Mesenchymal stem cell (in vitro differentiated cells and primary cell): Measurements from ENCODE around the gene ZNF620.
"Not testable (repeated sequence)": the region's sequence is repeated elsewhere in the genome, so short reads cannot be mapped to it uniquely, and the experiment has no call there.

Experiments used
- DNase-seq: peaks from one replicate; pipeline ENCODE4 v3.0.0-alpha.2; 2013
- H2AFZ ChIP-seq: one replicate; pipeline ENCODE4 v1.6.1; 2013; ENCODE audit warnings: low read depth, mild to moderate bottlenecking, control low read depth, inconsistent platforms, low read length, moderate library complexity
- H2AK5ac ChIP-seq: 2 replicates; pipeline ENCODE4 v1.6.1; 2013; ENCODE audit warnings: low read length, moderate library complexity, mild to moderate bottlenecking, inconsistent platforms; ENCODE audit not compliant: severe bottlenecking
- H2BK120ac ChIP-seq: one replicate; pipeline ENCODE4 v1.6.1; 2013; ENCODE audit warnings: low read depth, mild to moderate bottlenecking, inconsistent platforms, low read length, moderate library complexity
- H2BK12ac ChIP-seq, 2 experiments: one replicate each; pipeline ENCODE4 v1.6.1; 2013; ENCODE audit warnings: inconsistent platforms in 2 of 2, low read length in 2 of 2, mild to moderate bottlenecking in 2 of 2, moderate library complexity in 2 of 2, control low read depth in 1 of 2
- H2BK15ac ChIP-seq: one replicate; pipeline ENCODE4 v1.6.1; 2013; ENCODE audit warnings: mild to moderate bottlenecking, low read depth, inconsistent platforms; ENCODE audit not compliant: poor library complexity, severe bottlenecking
- H2BK5ac ChIP-seq: 2 replicates; pipeline ENCODE4 v1.6.1; 2013; ENCODE audit warnings: low read depth, mild to moderate bottlenecking, low read length, control low read depth, inconsistent platforms; ENCODE audit not compliant: poor library complexity, severe bottlenecking
- H3K14ac ChIP-seq, 2 experiments: one replicate each; pipeline ENCODE4 v1.6.1; 2013; ENCODE audit warnings: inconsistent platforms in 2 of 2, low read length in 2 of 2, control low read depth in 1 of 2, mild to moderate bottlenecking in 1 of 2, moderate library complexity in 1 of 2
- H3K18ac ChIP-seq, 2 experiments: one replicate each; pipeline ENCODE4 v1.6.1; 2013; ENCODE audit warnings: inconsistent platforms in 2 of 2, low read length in 2 of 2, control low read depth in 1 of 2, low read depth in 1 of 2, mild to moderate bottlenecking in 1 of 2
- H3K23ac ChIP-seq, 2 experiments: one replicate each; pipeline ENCODE4 v1.6.1; 2013; ENCODE audit warnings: inconsistent platforms in 2 of 2, low read length in 2 of 2, mild to moderate bottlenecking in 2 of 2, moderate library complexity in 2 of 2, control low read depth in 1 of 2
- H3K27ac ChIP-seq: 2 replicates; pipeline ENCODE4 v1.5.1; 2013; ENCODE audit warnings: mild to moderate bottlenecking, moderate library complexity, low read length, control low read depth, inconsistent platforms; ENCODE audit not compliant: poor library complexity, severe bottlenecking
- H3K27me3 ChIP-seq, 2 experiments: 2 replicates each; pipeline versions ENCODE4 v1.6.1 to v1.7.0; 2013; ENCODE audit warnings: low read length in 2 of 2, mild to moderate bottlenecking in 2 of 2, moderate library complexity in 2 of 2, control low read depth in 1 of 2, inconsistent platforms in 1 of 2; ENCODE audit not compliant: control insufficient read depth in 1 of 2, insufficient read depth in 1 of 2
- H3K36me3 ChIP-seq, 2 experiments: 2 replicates each; pipeline versions ENCODE4 v1.6.1 to v1.7.0; 2013; ENCODE audit warnings: low read length in 2 of 2, control low read depth in 1 of 2, inconsistent platforms in 1 of 2, low read depth in 1 of 2, mild to moderate bottlenecking in 1 of 2; ENCODE audit not compliant: insufficient read depth in 2 of 2, control insufficient read depth in 1 of 2
- H3K4ac ChIP-seq, 2 experiments: one replicate each; pipeline ENCODE4 v1.6.1; 2013; ENCODE audit warnings: inconsistent platforms in 2 of 2, low read length in 2 of 2, mild to moderate bottlenecking in 2 of 2, moderate library complexity in 2 of 2, control low read depth in 1 of 2, low read depth in 1 of 2
- H3K4me1 ChIP-seq: 2 replicates; pipeline ENCODE4 v1.6.1; 2013; ENCODE audit warnings: low read depth, low read length, control low read depth; ENCODE audit not compliant: control insufficient read depth, insufficient read depth
- H3K4me2 ChIP-seq: 2 replicates; pipeline ENCODE4 v1.6.1; 2013; ENCODE audit warnings: low read length, mild to moderate bottlenecking, inconsistent platforms; ENCODE audit not compliant: poor library complexity, severe bottlenecking
- H3K4me3 ChIP-seq, 2 experiments: 2 replicates each; pipeline versions ENCODE4 v1.5.1 to v1.7.0; 2013; ENCODE audit warnings: low read length in 2 of 2, mild to moderate bottlenecking in 2 of 2, control low read depth in 1 of 2, low read depth in 1 of 2; ENCODE audit not compliant: insufficient read depth in 1 of 2
- H3K79me1 ChIP-seq: replicated peaks from 2 replicates; pipeline ENCODE4 v1.6.1; 2013; ENCODE audit warnings: mild to moderate bottlenecking, control low read depth, low read length, inconsistent platforms; ENCODE audit not compliant: poor library complexity, severe bottlenecking
- H3K9ac ChIP-seq: 2 replicates; pipeline ENCODE4 v1.7.0; 2013; ENCODE audit warnings: mild to moderate bottlenecking, low read length, moderate library complexity
- H3K9me3 ChIP-seq: 2 replicates; pipeline ENCODE4 v1.7.0; 2013; ENCODE audit warnings: mild to moderate bottlenecking, low read length; ENCODE audit not compliant: control insufficient read depth
- H4K8ac ChIP-seq: one replicate; pipeline ENCODE4 v1.6.1; 2013; ENCODE audit warnings: inconsistent platforms, mild to moderate bottlenecking, low read length, moderate library complexity
- H4K91ac ChIP-seq: one replicate; pipeline ENCODE4 v1.6.1; 2013; ENCODE audit warnings: mild to moderate bottlenecking, low read length, inconsistent platforms
- WGBS: methylation state at CpG from one replicate; pipeline ENCODE4 v1.1.7; 2013; ENCODE audit warnings: mixed read lengths; 5-methylcytosine and 5-hydroxymethylcytosine counted together

ZNF620 gene

DNA sequence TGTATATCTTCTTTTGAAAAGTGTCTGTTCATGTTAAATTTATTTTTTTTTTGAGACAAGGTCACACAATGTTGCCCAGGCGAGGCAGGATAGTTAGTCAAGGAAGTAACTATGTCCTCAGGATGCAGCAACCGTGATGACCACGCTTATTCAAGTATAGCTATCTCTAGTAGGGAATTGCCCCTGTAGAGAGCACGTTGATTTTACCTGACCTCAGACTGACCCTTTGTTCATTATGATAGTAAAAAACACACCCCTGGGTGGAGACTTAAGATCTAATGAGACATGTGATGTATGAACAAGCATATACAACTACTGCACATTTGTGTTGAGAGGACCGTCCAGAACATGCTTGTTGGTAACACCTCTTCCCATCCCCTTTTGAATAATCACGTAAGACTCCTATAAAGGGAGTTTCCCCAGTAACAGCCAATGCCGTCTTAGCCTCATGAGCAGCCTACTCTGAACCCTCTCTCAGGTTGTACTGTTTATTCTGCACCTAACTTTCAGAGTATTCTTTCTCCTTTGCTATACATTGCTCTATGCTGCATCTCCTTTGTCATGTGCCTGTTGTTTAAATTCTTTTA, 51.8 kb downstream of the ZNF620 start:
- Histone ChIP-seq H2BK12ac (no peak overlapping the region), H3K9me3 (no peaks in the 10 kb centered on the region), H4K8ac (no peak overlapping the region), H2BK120ac (no peak overlapping the region), H3K4me2 (no peak overlapping the region), H2BK15ac (no peak overlapping the region), H2BK5ac (no peak overlapping the region), H3K4me3 (no peak overlapping the region), H2AK5ac (no peak overlapping the region), H3K36me3 (no peaks in the 10 kb centered on the region), H3K27me3 (no peaks in the 10 kb centered on the region), H3K4ac (no peak overlapping the region), H3K9ac (no peak overlapping the region), H3K79me1 (no peaks in the 10 kb centered on the region), H3K27ac (no peak overlapping the region), H4K91ac (no peak overlapping the region), H2AFZ (no peak overlapping the region), H3K4me1 (no peaks in the 10 kb centered on the region), H3K14ac (no peak overlapping the region), H3K23ac (no peak overlapping the region), H3K18ac (no peak overlapping the region)
- DNase-seq: no peak
- 66% methylated on average over 4 of the region's 7 CpGs for WGBS

DNA sequence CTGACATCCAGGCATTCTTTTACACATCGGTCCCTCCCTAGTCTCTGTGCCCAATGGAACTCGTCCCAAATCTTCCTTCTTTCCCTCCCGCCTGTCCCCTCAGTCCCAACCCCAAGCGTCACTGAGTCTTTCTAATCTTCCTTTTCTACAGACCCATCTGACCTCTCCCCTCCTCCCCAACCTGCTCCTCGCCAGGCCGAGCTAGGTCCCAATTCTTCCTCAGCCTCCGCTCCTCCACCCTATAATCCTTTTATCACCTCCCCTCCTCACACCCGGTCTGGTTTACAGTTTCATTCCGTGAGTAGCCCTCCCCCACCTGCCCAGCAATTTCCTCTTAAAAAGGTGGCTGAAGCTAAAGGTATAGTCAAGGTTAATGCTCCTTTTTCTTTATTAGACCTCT, 56.6 kb downstream of the ZNF620 start:
- not testable (repeated sequence) for H3K4me2 ChIP-seq, H3K36me3 ChIP-seq, H3K79me1 ChIP-seq, H2BK12ac ChIP-seq, H3K27ac ChIP-seq, H3K4me1 ChIP-seq, H2BK5ac ChIP-seq, H3K9me3 ChIP-seq, H2AFZ ChIP-seq, H2BK120ac ChIP-seq, H2AK5ac ChIP-seq, H3K18ac ChIP-seq, DNase-seq, H3K4me3 ChIP-seq, H3K14ac ChIP-seq, H4K91ac ChIP-seq, H4K8ac ChIP-seq, H3K9ac ChIP-seq, H3K23ac ChIP-seq, H2BK15ac ChIP-seq, H3K4ac ChIP-seq, H3K27me3 ChIP-seq
- WGBS: 81% methylated on average over 7 of the region's 9 CpGs

DNA sequence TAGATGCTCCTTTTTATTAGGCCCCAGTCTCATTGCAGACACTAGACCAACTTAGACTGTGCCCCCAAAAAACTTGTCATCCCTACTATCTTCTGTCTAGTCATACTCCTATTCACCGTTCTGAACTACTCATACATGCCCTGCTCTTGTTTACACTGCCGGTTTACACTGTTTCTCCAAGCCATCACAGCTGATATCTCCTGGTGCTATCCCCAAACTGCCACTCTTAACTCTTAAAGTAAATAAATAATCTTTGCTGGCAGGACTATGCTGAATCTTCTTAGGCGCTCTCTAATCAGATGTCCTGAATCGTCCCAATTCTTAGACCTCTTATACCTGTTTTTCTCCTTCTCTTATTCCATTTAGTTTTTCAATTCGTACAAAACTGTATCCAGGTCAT, 59.8 kb downstream of the ZNF620 start:
- H3K4me3 ChIP-seq, H4K91ac ChIP-seq, H3K36me3 ChIP-seq, H4K8ac ChIP-seq, H3K14ac ChIP-seq, H3K27ac ChIP-seq, H3K23ac ChIP-seq, H2BK15ac ChIP-seq, H2BK120ac ChIP-seq, H3K4me1 ChIP-seq, DNase-seq, H3K79me1 ChIP-seq, H2BK5ac ChIP-seq, H2AK5ac ChIP-seq, H3K4ac ChIP-seq, H3K27me3 ChIP-seq, H3K18ac ChIP-seq, H3K9ac ChIP-seq, H3K9me3 ChIP-seq, H3K4me2 ChIP-seq, H2BK12ac ChIP-seq, H2AFZ ChIP-seq: not testable (repeated sequence)
- WGBS: 76% methylated on average over 5 of the region's 5 CpGs

DNA sequence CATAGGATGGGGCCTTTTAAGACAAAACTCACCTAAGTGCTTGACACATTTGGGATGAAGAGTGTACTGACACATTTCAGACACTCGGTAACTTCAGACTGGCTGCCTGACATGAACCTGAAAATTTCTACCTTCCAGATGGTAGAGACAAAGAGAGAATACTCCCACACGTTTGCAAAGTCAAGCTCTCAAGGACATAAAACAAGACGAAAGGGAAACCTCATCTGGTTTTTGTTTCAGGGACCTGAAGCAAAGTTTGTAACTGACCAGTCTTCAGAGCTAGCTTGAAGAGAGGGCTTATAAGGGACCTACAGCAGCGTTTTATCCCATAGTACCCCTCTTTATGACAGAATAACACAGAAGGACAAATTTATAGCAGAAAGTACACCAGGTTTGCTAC, 60.9 kb downstream of the ZNF620 start:
- H3K18ac ChIP-seq: no peak overlapping the region
- H2BK15ac ChIP-seq: no peak overlapping the region
- H3K4me2 ChIP-seq: no peak overlapping the region
- no peak overlapping the region for H4K91ac ChIP-seq
- no peak overlapping the region for H3K9ac ChIP-seq
- no peak overlapping the region for H3K27ac ChIP-seq
- no peaks in the 10 kb centered on the region for H3K4me1 ChIP-seq
- H3K4ac ChIP-seq: no peak overlapping the region
- peaks cover 0 to 4% of the 10 kb centered on the region in 2 experiments for H3K27me3 ChIP-seq
- H2AFZ ChIP-seq: no peak overlapping the region
- WGBS: 75% methylated on average over 3 of the region's 4 CpGs
- H2BK120ac ChIP-seq: no peak overlapping the region
- H3K4me3 ChIP-seq: no peak overlapping the region
- no peaks in the 10 kb centered on the region for H3K36me3 ChIP-seq
- no peak overlapping the region for H4K8ac ChIP-seq
- H2BK5ac ChIP-seq: no peak overlapping the region
- H2BK12ac ChIP-seq: no peak overlapping the region
- no peak overlapping the region for H3K14ac ChIP-seq
- no peak overlapping the region for H3K23ac ChIP-seq
- H2AK5ac ChIP-seq: no peak overlapping the region
- peaks cover 3% of the 10 kb centered on the region for H3K9me3 ChIP-seq
- H3K79me1 ChIP-seq: no peaks in the 10 kb centered on the region
- DNase-seq: no peak
